CD4-positive, alpha-beta T cell treated with Interleukin-4 for 1 hour (primary cell): ENCODE measurements around the gene STKLD1.
"Not testable (repeated sequence)": the region's sequence is repeated elsewhere in the genome, so short reads cannot be mapped to it uniquely, and the experiment has no call there.

Source experiments
- DNase-seq, 2 donors: peaks; one replicate each; pipeline ENCODE4 v3.0.0-alpha.2; 2020 to 2022

Gene STKLD1

GRCh38 chr9:133389025-133389557 is 12.9 kb downstream of the STKLD1 start:
- DNase-seq: no peak

GRCh38 chr9:133389562-133389961 is 13.4 kb downstream of the STKLD1 start:
- DNase-seq: no peak

GRCh38 chr9:133390713-133391112 is 14.5 kb downstream of the STKLD1 start:
- no peak for DNase-seq

GRCh38 chr9:133391449-133391848 is 15.3 kb downstream of the STKLD1 start:
- not testable (repeated sequence) for DNase-seq

- not testable (repeated sequence) for DNase-seq
These were observed 16.1 kb downstream of the STKLD1 start for GRCh38 chr9:133392308-133392707.

GRCh38 chr9:133393399-133393798 is 17.2 kb downstream of the STKLD1 start:
- no peak for DNase-seq

- no peak for DNase-seq
These were observed 18.6 kb downstream of the STKLD1 start for GRCh38 chr9:133394687-133395271.

GRCh38 chr9:133396952-133397351 is 20.8 kb downstream of the STKLD1 start:
- DNase-seq: no peak

GRCh38 chr9:133397370-133397769 is 21.2 kb downstream of the STKLD1 start:
- DNase-seq: no peak

- DNase-seq: no peak
These were observed 21.7 kb downstream of the STKLD1 start for GRCh38 chr9:133397895-133398294.

- no peak for DNase-seq
These were observed 24.1 kb downstream of the STKLD1 start for GRCh38 chr9:133400292-133400691.

- no peak for DNase-seq
These were observed 25.4 kb downstream of the STKLD1 start for GRCh38 chr9:133401588-133401987.

GRCh38 chr9:133402689-133403088 is 26.5 kb downstream of the STKLD1 start:
- DNase-seq: no peak

- DNase-seq: peak; percentile 63 to 65
These were observed 27.7 kb downstream of the STKLD1 start for GRCh38 chr9:133403766-133404453.

- no peak for DNase-seq
These were observed 28.4 kb downstream of the STKLD1 start for GRCh38 chr9:133404454-133405002.

GRCh38 chr9:133405508-133406438 is 29.6 kb downstream of the STKLD1 start:
- no peak for DNase-seq

- peak; percentile 82 for DNase-seq
These were observed 30.5 kb downstream of the STKLD1 start for GRCh38 chr9:133406480-133407307.

GRCh38 chr9:133408042-133408441 is 31.9 kb downstream of the STKLD1 start:
- DNase-seq: no peak

- DNase-seq: no peak
These were observed 39.0 kb downstream of the STKLD1 start for GRCh38 chr9:133415170-133415569.

GRCh38 chr9:133417541-133418461 is 41.6 kb downstream of the STKLD1 start, which contains the start of gene REXO4:
Gene REXO4 (minus strand): TSS chr9:133418010. CDS start chr9:133417844, 166 bp downstream.
- DNase-seq: peak; percentile 85 to 87

- no peak for DNase-seq
These were observed 42.8 kb downstream of the STKLD1 start for GRCh38 chr9:133419005-133419404.
